Upper lobe of left lung (tissue), 4 donors: ENCODE results near the gene GATD1.

Experiments
- POLR2AphosphoS5 ChIP-seq, 2 donors: sonication (generic); formaldehyde crosslinking; IDR thresholded peaks; one replicate each; pipeline ENCODE4 v1.5.1; 2017; ENCODE audit warnings: antibody characterized with exemption in 2 of 2
- TF ChIP-seq, protein P1 (sequence below), 6 experiments: fragments of 450-650 bp in 4 of 6; fragments of 200-600 bp in 2 of 6; sonication (generic) in 2 of 6; IDR thresholded peaks; one replicate each; pipeline ENCODE4 v1.5.1; 2016 to 2019; ENCODE audit warnings: antibody characterized with exemption in 6 of 6

DNA sequence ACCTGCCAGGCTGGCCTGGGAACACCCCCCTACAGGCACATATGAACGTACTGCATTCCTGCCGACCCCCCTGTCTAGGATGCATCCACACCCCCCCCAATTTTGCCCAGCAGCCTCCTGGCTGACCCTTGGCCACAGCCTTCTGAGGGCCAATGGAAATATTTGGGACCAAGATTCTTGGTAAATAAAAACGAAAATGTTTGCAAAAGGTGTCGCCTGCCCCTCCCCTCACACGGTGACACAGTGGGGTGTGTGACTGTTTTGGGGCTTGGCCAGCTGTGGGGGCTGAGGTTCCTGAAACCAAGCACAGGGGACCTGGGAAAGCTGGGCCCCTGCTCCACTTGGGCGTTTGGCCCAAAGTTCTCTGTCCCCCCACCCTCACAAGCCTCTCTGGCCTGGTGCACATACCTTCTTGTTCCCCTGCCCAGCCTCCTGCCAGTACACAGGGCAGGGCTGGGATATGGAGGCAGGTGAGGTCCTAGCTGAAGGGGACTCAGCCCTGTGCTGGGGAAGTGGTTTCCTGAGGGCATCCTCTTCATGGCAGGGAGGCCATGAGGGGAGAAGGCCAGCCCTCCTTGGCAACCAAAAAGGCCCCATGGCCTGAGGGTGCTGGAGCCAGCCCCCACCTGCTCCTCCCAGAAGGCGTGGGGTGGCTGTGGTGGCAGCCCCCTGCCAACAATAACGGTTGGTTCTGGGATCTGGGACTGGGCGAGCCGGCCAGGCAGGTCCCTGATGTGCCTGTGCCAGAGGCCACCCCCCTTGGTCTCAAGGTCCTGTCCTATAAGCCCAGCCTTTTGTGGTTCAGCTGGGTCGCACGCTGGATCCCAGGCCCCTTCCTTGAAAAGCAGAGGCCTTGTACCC lies 48.3 kb upstream of the GATD1 start:
- TF ChIP-seq POLR2AphosphoS5 (IDR thresholded peaks at IDR 0.05), result no peak
- TF ChIP-seq, protein P1, sequence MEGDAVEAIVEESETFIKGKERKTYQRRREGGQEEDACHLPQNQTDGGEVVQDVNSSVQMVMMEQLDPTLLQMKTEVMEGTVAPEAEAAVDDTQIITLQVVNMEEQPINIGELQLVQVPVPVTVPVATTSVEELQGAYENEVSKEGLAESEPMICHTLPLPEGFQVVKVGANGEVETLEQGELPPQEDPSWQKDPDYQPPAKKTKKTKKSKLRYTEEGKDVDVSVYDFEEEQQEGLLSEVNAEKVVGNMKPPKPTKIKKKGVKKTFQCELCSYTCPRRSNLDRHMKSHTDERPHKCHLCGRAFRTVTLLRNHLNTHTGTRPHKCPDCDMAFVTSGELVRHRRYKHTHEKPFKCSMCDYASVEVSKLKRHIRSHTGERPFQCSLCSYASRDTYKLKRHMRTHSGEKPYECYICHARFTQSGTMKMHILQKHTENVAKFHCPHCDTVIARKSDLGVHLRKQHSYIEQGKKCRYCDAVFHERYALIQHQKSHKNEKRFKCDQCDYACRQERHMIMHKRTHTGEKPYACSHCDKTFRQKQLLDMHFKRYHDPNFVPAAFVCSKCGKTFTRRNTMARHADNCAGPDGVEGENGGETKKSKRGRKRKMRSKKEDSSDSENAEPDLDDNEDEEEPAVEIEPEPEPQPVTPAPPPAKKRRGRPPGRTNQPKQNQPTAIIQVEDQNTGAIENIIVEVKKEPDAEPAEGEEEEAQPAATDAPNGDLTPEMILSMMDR (IDR thresholded peaks at IDR 0.05), result no peak
